ENCODE results near the gene GPR158. TPM values are rescaled to one million over a fixed set of nuclear protein-coding genes. Genes with fewer than 3 reads are reported as not detected.
A peak's percentile ranks its signal among the peaks of the same experiment; 100 is the strongest.
"Not testable (repeated sequence)": the region's sequence is repeated elsewhere in the genome, so short reads cannot be mapped to it uniquely, and the experiment has no call there.

Gene GPR158
- polyA plus RNA-seq (ENCODE audit: insufficient read length in 4 of 4) = under 1 TPM; 0.25 to 0.44 (median 0.32) TPM

- DNase-seq (ENCODE audit: low read depth in 4 of 4, low spot score in 3 of 4) = peak; percentile 88 to 94 (median 92)
These were observed at the start of gene GPR158 for GRCh38 chr10:25174461-25175230. Gene GPR158, plus strand, starts transcription at chr10:25175001. Its CDS starts 420 bp downstream, at chr10:25175421.

- peak; percentile 45 to 57 (median 54) for DNase-seq (ENCODE audit: low read depth in 4 of 4, low spot score in 3 of 4)
These were observed 49.6 kb upstream of the GPR158 start for GRCh38 chr10:25125201-25125611.

GRCh38 chr10:25129592-25129991, 45.2 kb upstream of the GPR158 start:
- no peak for DNase-seq (ENCODE audit: low read depth in 4 of 4, low spot score in 3 of 4)

- DNase-seq (ENCODE audit: low read depth in 4 of 4, low spot score in 3 of 4) = no peak
These were observed 43.9 kb upstream of the GPR158 start for GRCh38 chr10:25130906-25131305.

GRCh38 chr10:25142116-25142864, 32.5 kb upstream of the GPR158 start:
- DNase-seq (ENCODE audit: low read depth in 4 of 4, low spot score in 3 of 4) = no peak

- no peak for DNase-seq (ENCODE audit: low read depth in 4 of 4, low spot score in 3 of 4)
These were observed 17.2 kb upstream of the GPR158 start for GRCh38 chr10:25157650-25158049.

- no peak for DNase-seq (ENCODE audit: low read depth in 4 of 4, low spot score in 3 of 4)
These were observed 15.2 kb upstream of the GPR158 start for GRCh38 chr10:25159591-25159990.

GRCh38 chr10:25162391-25162790, 12.4 kb upstream of the GPR158 start:
- DNase-seq (ENCODE audit: low read depth in 4 of 4, low spot score in 3 of 4) = no peak

GRCh38 chr10:25163464-25163863, 11.3 kb upstream of the GPR158 start:
- DNase-seq (ENCODE audit: low read depth in 4 of 4, low spot score in 3 of 4) = not testable (repeated sequence)

- DNase-seq (ENCODE audit: low read depth in 4 of 4, low spot score in 3 of 4) = no peak
These were observed 5.1 kb upstream of the GPR158 start for GRCh38 chr10:25169740-25170139.

- no peak for DNase-seq (ENCODE audit: low read depth in 4 of 4, low spot score in 3 of 4)
These were observed 4.2 kb upstream of the GPR158 start for GRCh38 chr10:25170627-25171026.

- DNase-seq (ENCODE audit: low read depth in 4 of 4, low spot score in 3 of 4) = peak in 1 of 4 donors; percentile 4
These were observed 973 bp downstream of the GPR158 start for GRCh38 chr10:25175527-25176420.

GRCh38 chr10:25176421-25176968, 1.7 kb downstream of the GPR158 start:
- no peak for DNase-seq (ENCODE audit: low read depth in 4 of 4, low spot score in 3 of 4)

GRCh38 chr10:25177093-25177753, 2.4 kb downstream of the GPR158 start:
- no peak for DNase-seq (ENCODE audit: low read depth in 4 of 4, low spot score in 3 of 4)

GRCh38 chr10:25177754-25178135, 2.9 kb downstream of the GPR158 start:
- DNase-seq (ENCODE audit: low read depth in 4 of 4, low spot score in 3 of 4) = no peak

GRCh38 chr10:25178411-25178810, 3.6 kb downstream of the GPR158 start:
- DNase-seq (ENCODE audit: low read depth in 4 of 4, low spot score in 3 of 4) = no peak

GRCh38 chr10:25180801-25181200, 6.0 kb downstream of the GPR158 start:
- DNase-seq (ENCODE audit: low read depth in 4 of 4, low spot score in 3 of 4) = no peak

- DNase-seq (ENCODE audit: low read depth in 4 of 4, low spot score in 3 of 4) = no peak
These were observed 7.8 kb downstream of the GPR158 start for GRCh38 chr10:25182636-25183035.

GRCh38 chr10:25191162-25191895, 16.5 kb downstream of the GPR158 start:
- DNase-seq (ENCODE audit: low read depth in 4 of 4, low spot score in 3 of 4) = no peak
